Lung microvascular endothelial cell (primary cell): Measurements from ENCODE around the gene SPOCK2. TPM values are rescaled to one million over a fixed set of nuclear protein-coding genes. Genes with fewer than 3 reads are reported as not detected.

ENCODE experiments used
- DNase-seq, 2 donors: peaks; one replicate each; pipeline versions ENCODE4 v3.0.0 to v3.0.0-alpha.2; 2010; ENCODE audit warnings: low read depth in 2 of 2
- total RNA-seq: library from RNA; depleted of rRNA; stranded (reverse); fragments of >200 nt; gene quantifications from 2 replicates; pipeline ENCODE4 v1.2.1, GENCODE V29; 2014

The SPOCK2 gene
- total RNA-seq, 1 donor from 2014 or later = 3.0 TPM

GRCh38 chr10:72089618-72090017 is 1.3 kb upstream of the SPOCK2 start:
- DNase-seq = no peak

DNA sequence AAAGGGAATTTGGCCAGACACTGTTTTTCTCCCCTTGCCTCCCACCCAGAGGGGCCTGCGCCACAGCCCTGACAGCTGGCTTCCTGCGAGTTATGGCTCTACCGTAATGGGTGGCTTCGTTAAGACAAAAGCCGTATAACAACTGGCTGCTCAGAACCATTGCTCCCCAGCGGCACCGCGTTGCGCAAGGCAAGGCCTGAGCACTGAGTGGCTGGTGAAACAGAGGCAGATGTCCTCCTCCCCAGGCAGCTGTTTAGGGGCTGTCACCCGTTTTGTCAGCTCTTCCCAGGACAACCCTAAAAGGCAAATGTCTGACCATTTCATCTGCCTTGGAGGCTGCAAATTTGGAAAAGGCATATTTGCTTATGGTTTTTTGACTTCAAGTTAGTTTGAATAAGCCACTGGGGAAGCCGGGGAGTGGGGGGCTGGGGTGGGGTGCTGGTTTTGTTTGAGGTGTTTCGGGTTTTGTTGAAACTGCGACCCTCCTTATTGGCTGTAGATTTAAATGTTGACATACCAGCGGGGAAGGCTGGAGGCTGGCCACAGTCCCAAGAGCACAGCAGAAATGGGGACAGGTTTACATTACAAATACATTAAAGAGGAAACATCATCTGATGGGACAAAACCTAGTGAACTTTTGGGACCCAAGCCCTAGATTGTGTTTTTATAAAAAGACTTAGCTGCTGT is 681 bp upstream of the SPOCK2 start:
- no peak for DNase-seq

DNA sequence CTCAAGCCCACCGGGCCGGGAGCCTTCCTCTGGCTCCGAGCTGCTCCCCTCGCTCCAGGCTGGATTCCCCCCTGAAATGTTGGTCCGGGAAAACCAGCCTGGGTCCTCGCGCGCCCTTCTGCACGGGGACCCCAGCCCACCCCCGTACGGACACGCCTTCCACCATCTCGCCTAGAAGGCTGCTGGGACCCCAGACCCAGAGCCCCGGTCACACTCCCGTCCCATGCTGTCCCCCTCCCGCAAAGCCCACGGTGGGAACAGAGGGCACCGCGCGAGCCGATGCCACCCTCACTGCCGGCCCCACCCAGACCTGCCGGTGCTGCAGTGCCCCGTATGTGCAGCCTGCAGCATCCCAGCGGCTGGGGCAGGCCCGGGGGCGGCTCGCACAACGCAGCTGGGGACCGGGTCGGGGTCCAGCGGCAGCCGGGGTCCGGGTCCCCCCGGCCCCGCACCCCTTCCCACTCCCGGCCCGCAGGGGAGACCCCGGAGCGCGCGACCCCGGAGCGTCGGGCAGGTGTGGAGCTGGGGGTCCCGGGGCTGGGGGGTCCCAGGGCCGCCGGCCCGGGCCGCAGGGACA is 871 bp downstream of the SPOCK2 start:
- DNase-seq = no peak

- DNase-seq = peak in 1 of 2 donors; percentile 57
Observed at GRCh38 chr10:72086466-72087391, 1.6 kb downstream of the SPOCK2 start.

GRCh38 chr10:72085864-72086465 is 2.4 kb downstream of the SPOCK2 start:
- DNase-seq = no peak

DNA sequence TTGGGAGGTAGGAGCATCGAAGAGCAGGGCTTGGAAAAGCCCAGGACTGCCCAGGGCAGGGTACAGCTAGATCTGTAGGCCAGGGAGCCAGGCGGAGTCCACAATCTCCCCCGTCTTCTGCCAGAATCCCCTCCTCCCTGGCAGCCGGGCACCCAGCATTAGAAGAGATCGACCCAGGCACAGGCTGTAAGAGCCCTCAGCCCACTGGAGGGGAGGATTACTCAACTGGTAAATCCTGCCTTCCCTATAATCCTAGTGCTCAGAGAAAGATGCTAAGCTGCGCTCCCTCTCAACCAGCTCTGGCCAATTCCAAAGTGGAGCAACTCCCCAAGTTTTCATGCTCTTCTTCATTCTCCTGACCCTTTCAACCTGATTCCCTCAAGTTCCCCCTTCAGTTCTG is 3.2 kb downstream of the SPOCK2 start:
- no peak for DNase-seq

DNA sequence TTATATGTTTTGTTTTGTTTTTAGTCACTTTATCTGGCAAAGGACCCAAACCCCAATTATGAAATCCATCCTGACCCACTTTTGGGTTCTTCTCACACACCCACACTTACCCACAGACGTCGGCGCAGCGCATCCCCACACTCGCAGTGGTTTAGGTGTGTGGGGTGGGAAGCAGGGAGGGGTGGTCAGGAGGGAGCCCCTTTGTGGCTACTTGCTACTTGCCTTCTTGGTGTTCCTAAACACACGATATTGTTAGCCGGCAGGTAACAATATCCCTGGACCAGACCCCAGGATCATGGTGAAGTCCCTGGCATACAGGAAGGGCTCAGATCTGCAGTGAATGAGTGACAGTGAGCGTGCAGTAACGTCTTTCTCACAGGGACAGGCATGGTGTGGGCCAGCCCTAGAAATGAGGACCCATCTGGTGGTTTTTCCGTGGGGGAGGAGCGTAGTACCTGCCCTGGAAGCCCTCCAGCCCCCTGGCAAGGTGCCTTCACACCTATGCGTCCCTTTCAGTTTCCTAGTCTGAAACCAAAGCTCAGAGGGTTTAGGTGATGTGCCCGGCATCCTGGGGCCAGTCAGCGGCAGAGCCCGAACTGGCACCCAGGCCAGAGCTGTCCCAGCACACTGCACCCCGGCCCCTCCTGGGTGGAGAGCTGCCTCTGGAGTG is 4.4 kb downstream of the SPOCK2 start:
- DNase-seq = no peak

- DNase-seq = no peak
Observed at GRCh38 chr10:72082856-72083789, 5.2 kb downstream of the SPOCK2 start.

DNA sequence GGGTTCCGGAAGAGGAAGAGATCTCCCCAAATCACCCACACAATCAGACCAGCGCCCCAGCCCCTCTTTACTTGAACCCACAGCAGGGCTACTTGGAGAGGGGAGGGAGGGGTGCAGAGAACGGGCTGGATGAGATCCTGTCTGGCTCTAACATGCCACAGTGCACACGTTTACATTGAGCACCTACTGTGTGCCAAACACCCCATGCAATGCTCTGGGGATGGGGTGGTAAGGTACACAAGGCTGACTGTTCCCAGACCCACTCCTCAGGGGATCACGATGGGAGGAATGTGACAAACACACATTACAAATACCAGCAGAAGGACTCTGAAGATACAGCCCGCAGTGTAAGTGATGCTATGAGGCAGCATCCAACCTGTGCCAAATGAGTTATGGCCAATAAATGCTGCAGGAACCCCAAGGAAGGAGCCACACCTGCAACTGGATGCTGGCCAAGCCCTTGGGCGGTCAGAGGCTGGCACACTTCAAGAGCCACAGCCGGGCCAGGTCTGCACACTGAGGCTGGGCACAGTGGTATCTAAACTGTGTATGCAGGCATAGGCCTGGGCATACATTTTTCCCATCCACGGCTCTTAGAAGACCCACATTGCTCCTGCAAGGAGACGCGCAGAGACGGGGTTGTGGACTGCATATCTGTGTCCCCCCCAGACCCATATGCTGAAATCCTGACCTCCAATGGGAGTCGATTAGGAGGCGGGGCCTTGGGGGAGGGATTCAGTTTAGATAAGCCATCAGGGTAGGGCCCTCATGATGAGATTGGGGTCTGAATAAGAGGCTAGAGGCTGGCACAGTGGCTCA is 6.4 kb downstream of the SPOCK2 start:
- DNase-seq = no peak

DNA sequence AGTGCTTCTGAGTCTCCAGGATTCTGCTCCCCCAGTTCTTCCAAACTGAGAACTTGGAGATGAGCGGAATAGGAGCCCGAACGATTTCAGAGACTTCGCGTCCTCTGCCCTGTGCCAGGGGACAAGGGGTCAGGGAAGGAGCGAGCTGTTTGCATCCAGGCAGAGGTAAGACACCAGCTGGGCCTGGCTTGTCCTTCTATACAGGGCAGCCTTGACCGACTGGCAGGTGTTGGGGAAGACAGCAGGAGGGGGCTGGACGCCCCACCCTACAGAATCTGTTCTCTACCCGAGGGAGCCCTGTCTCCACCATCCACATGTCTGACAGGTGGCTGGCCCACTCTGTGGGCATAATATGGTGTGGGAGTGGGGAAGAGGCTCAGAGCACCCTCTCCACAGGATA is 7.1 kb downstream of the SPOCK2 start:
- DNase-seq = no peak

DNA sequence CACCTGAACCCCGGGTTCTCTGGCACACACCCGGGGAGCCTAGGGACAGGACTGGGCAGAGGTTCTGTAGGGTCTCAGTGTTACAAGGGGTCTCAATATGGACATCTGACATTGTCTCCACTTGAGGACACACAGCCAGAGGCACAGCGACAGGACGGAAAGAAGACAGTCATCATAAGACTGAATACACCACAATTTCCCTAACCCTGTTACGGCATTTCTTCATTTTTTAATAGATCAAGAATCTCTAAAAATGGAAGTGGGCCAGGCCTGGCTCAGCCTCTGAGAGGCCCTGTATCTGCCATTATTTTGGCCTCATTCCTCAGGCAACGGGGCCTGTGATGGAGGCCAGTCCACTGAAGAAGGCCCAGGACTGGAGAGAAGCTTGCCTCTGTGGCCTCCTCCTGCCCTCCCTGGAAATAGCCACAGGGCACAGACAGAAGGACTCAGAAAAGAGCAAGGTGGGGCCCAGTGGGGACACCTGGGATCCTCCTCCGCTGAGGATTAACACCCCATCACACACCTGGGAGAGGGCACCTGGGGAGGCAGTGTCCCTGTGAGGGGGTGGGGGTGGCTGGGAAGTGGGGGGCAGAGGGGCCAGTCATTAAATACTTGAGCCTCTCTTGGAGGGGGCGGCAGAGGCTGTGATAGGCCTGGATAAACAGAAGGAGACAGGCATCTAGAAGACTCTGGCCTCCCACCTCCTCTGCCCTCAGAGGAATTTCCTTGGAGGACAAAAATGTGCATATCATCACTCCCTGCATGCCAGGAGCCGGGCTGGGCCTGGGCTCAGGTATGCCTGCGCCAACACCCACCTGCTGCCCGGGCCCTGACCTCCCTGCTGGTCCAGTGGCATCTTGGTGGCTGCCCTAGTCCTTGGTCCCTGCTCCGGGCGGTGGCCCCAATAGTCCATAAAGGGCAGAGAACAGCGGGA is 8.0 kb downstream of the SPOCK2 start:
- no peak for DNase-seq

DNA sequence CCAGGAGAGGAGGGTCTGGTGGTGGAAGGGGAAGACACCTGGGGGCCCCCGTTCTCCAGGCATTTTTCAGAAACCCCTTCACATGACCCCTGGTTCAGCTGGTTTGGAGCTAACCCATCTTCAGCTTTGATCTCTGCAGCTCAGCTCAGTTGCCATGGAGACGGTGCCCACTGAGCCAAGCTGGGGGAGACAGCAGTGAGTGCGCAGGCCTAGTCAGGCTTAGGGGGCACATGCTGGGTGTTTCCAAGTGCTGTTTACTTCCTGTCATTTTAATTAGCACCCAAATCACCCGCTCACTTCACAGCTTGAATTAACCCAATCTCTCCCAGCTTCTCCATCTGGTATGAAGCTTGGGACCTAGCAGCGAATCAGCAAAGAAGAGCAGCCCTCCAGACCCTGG is 9.0 kb downstream of the SPOCK2 start:
- no peak for DNase-seq

GRCh38 chr10:72077275-72077990 is 10.9 kb downstream of the SPOCK2 start:
- no peak for DNase-seq

DNA sequence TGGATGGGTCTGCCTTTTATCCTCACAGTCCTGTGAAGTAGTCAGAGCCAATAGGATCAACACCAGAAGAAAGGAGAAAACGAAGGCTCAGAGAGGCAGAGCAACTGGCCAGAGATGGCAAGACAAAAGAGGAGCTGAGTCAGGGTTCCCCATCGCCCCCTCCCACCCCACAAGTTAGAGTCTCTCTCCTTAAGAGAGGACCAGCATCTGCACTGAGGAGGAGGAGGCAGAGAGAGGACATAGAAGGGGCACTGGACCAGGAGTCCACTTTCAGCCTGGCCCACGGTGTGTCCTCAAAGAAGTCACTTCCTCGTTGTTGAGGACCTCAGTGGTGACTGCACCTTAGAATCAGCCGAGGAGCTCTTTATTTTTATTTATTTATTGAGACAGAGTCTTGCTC is 11.6 kb downstream of the SPOCK2 start:
- DNase-seq = no peak

- no peak for DNase-seq
Observed at GRCh38 chr10:72075376-72076115, 12.8 kb downstream of the SPOCK2 start.

DNA sequence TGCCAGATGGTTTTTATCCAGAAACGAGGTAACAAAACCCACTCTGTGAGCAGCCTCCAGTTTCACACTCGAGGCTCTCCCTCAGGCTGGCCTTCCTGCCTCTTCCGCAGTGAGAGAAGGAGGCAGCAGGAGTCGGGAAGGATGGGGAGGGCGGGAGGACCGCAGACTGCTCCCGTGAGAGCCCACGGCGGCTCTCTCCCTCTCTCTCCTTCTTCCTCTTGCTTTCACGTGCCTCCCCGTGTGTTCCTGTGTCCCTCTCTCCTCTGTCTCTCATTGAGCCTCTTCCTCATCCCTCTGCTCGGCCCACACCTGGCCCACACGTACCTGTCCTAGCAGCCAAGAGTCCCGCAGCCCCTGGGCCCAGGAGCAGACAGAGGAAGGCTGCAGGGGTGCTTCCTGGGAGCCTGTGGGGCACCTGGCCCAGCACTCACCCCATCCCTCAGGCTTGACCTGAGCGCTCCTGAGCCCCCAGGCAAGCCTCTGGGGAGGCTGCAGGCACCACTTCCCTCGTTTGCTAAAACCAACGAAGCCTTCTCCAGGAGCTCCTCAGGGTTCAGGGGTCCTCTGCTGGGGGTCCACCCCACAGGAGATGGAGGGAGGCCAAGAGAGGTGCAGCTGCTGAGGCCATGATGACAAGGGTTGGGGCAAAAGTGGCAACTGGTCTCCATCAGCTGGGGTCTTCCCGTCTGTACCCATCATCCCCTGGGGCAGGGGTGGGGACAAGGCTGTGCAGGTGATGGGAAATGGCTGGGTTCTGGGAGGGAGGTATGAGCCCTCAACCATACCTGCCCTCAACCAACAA is 13.6 kb downstream of the SPOCK2 start:
- no peak for DNase-seq
